H9 (cell line): Measurements from ENCODE around the gene SMPX. TPM values are rescaled to one million over a fixed set of nuclear protein-coding genes. Genes with fewer than 3 reads are reported as not detected.

ENCODE experiments used
- DNase-seq: peaks from one replicate; pipeline ENCODE4 v3.0.0-alpha.2; 2017
- H2AFZ ChIP-seq: one replicate; pipeline ENCODE4 v1.6.1; 2013; ENCODE audit warnings: mild to moderate bottlenecking, low read length, control low read depth, moderate library complexity
- H2AK5ac ChIP-seq: 2 replicates; pipeline ENCODE4 v1.6.1; 2013; ENCODE audit warnings: low read length, control low read depth, mixed read lengths; ENCODE audit not compliant: insufficient read length
- H2BK120ac ChIP-seq: one replicate; pipeline ENCODE4 v1.6.1; 2013; ENCODE audit warnings: low read depth, mild to moderate bottlenecking, low read length, control low read depth, inconsistent platforms; ENCODE audit not compliant: poor library complexity, severe bottlenecking
- H2BK12ac ChIP-seq: 2 replicates; pipeline ENCODE4 v1.6.1; 2013; ENCODE audit warnings: low read length, control low read depth, mixed read lengths, low read depth; ENCODE audit not compliant: insufficient read length
- H2BK15ac ChIP-seq: 2 replicates; pipeline ENCODE4 v1.6.1; 2013; ENCODE audit warnings: low read depth, low read length, control low read depth
- H2BK20ac ChIP-seq: one replicate; pipeline ENCODE4 v1.6.1; 2013; ENCODE audit warnings: low read depth, mild to moderate bottlenecking, low read length, control low read depth, inconsistent platforms; ENCODE audit not compliant: poor library complexity, severe bottlenecking
- H2BK5ac ChIP-seq: 2 replicates; pipeline ENCODE4 v1.6.1; 2013; ENCODE audit warnings: low read length, control low read depth, mixed read lengths; ENCODE audit not compliant: insufficient read length
- H3K14ac ChIP-seq: 2 replicates; pipeline ENCODE4 v1.6.1; 2013; ENCODE audit warnings: low read length, control low read depth; ENCODE audit not compliant: insufficient read depth
- H3K18ac ChIP-seq: 2 replicates; pipeline ENCODE4 v1.6.1; 2013; ENCODE audit warnings: low read depth, mild to moderate bottlenecking, mixed read lengths, low read length, control low read depth; ENCODE audit not compliant: insufficient read length
- H3K23ac ChIP-seq: 2 replicates; pipeline ENCODE4 v1.6.1; 2013; ENCODE audit warnings: low read length, control low read depth, mixed read lengths, low read depth; ENCODE audit not compliant: insufficient read length
- H3K23me2 ChIP-seq: 2 replicates; pipeline ENCODE4 v1.6.1; 2013; ENCODE audit warnings: low read depth, mild to moderate bottlenecking, mixed read lengths, low read length, control low read depth; ENCODE audit not compliant: insufficient read length, poor library complexity, severe bottlenecking
- H3K27ac ChIP-seq: 2 replicates; pipeline ENCODE4 v1.5.1; 2013; ENCODE audit warnings: low read length, control low read depth, mixed read lengths, low read depth; ENCODE audit not compliant: insufficient read length
- H3K27me3 ChIP-seq: 2 replicates; pipeline ENCODE4 v1.6.1; 2013; ENCODE audit warnings: low read length, control low read depth, inconsistent platforms; ENCODE audit not compliant: insufficient read depth
- H3K4ac ChIP-seq: 2 replicates; pipeline ENCODE4 v1.6.1; 2013; ENCODE audit warnings: low read depth, mild to moderate bottlenecking, control low read depth, inconsistent platforms, low read length, moderate library complexity
- H3K4me1 ChIP-seq: 2 replicates; pipeline ENCODE4 v1.6.1; 2013; ENCODE audit warnings: low read length, control low read depth, inconsistent platforms; ENCODE audit not compliant: insufficient read depth
- H3K4me2 ChIP-seq: 2 replicates; pipeline ENCODE4 v1.6.1; 2013; ENCODE audit warnings: low read length, control low read depth, mixed read lengths; ENCODE audit not compliant: insufficient read length, insufficient read depth
- H3K56ac ChIP-seq: 2 replicates; pipeline ENCODE4 v1.6.1; 2013; ENCODE audit warnings: low read depth, mild to moderate bottlenecking, mixed read lengths, low read length, control low read depth; ENCODE audit not compliant: insufficient read length
- H3K79me1 ChIP-seq: 2 replicates; pipeline ENCODE4 v1.6.1; 2013; ENCODE audit warnings: low read depth, mild to moderate bottlenecking, moderate library complexity, low read length, control low read depth, inconsistent platforms; ENCODE audit not compliant: insufficient read depth, poor library complexity, severe bottlenecking
- H3K79me2 ChIP-seq: 2 replicates; pipeline ENCODE4 v1.6.1; 2013; ENCODE audit warnings: low read length, control low read depth, inconsistent platforms; ENCODE audit not compliant: insufficient read depth
- H3K9ac ChIP-seq: 2 replicates; pipeline ENCODE4 v1.6.1; 2013; ENCODE audit warnings: low read length, control low read depth, mixed read lengths; ENCODE audit not compliant: insufficient read length; ENCODE audit errors: extremely low read depth
- H3K9me3 ChIP-seq: one replicate; pipeline ENCODE4 v1.6.1; 2013; ENCODE audit warnings: low read depth, low read length, inconsistent platforms; ENCODE audit not compliant: control insufficient read depth
- H3T11ph ChIP-seq: one replicate; pipeline ENCODE4 v1.6.1; 2013; ENCODE audit warnings: mild to moderate bottlenecking, low read length, control low read depth, inconsistent platforms
- H4K20me1 ChIP-seq: one replicate; pipeline ENCODE4 v1.6.1; 2013; ENCODE audit not compliant: control insufficient read depth, insufficient read length, insufficient read depth
- H4K5ac ChIP-seq: 2 replicates; pipeline ENCODE4 v1.6.1; 2013; ENCODE audit warnings: low read depth, mild to moderate bottlenecking, mixed read lengths, low read length, control low read depth; ENCODE audit not compliant: insufficient read length
- H4K8ac ChIP-seq: replicated peaks from 2 replicates; pipeline ENCODE4 v1.6.1; 2013; ENCODE audit warnings: low read length, control low read depth, mixed read lengths, low read depth; ENCODE audit not compliant: insufficient read length
- H4K91ac ChIP-seq: 2 replicates; pipeline ENCODE4 v1.6.1; 2013; ENCODE audit warnings: low read depth, mild to moderate bottlenecking, moderate library complexity, mixed read lengths, low read length, control low read depth; ENCODE audit not compliant: insufficient read length
- H3K27ac Mint-ChIP-seq, 3 experiments: 2 replicates in 2 of 3; 3 replicates in 1 of 3; pipeline ENCODE4 v1.8.0; 2020 to 2021; ENCODE audit warnings: mixed read lengths in 3 of 3, mild to moderate bottlenecking in 1 of 3, moderate library complexity in 1 of 3
- H3K27me3 Mint-ChIP-seq: 2 replicates; pipeline ENCODE4 v1.8.0; 2021; ENCODE audit warnings: low read depth, mild to moderate bottlenecking, moderate library complexity, mixed read lengths
- H3K36me3 Mint-ChIP-seq, 3 experiments: 2 replicates in 2 of 3; 3 replicates in 1 of 3; pipeline ENCODE4 v1.8.0; 2020 to 2021; ENCODE audit warnings: low read depth in 3 of 3, mixed read lengths in 3 of 3; ENCODE audit not compliant: insufficient read depth in 1 of 3
- H3K4me1 Mint-ChIP-seq, 2 experiments: 2 replicates each; pipeline ENCODE4 v1.8.0; 2020; ENCODE audit warnings: mixed read lengths in 2 of 2
- H3K4me3 Mint-ChIP-seq, 2 experiments: 2 replicates in 1 of 2; 3 replicates in 1 of 2; pipeline ENCODE4 v1.8.0; 2020 to 2021; ENCODE audit warnings: mild to moderate bottlenecking in 2 of 2, mixed read lengths in 2 of 2, moderate library complexity in 1 of 2
- H3K9me3 Mint-ChIP-seq, 2 experiments: 2 replicates in 1 of 2; 3 replicates in 1 of 2; pipeline ENCODE4 v1.8.0; 2020; ENCODE audit warnings: mild to moderate bottlenecking in 2 of 2, mixed read lengths in 2 of 2, moderate library complexity in 1 of 2
- WGBS: extraction: QIAGEN DNeasy Blood & Tissue Kit; methylation state at CpG from one replicate; pipeline ENCODE4 v1.1.7; 2013; ENCODE audit warnings: missing lambda C conversion rate, low lambda C conversion rate, mixed read lengths; ENCODE audit not compliant: insufficient read length; ENCODE audit errors: extremely low coverage; 5-methylcytosine and 5-hydroxymethylcytosine counted together
- total RNA-seq: library from RNA; stranded (reverse); gene quantifications from 2 replicates; pipeline ENCODE4 v1.2.1, GENCODE V29; 2021
- TF ChIP-seq, protein P1 (sequence below): fragments of 200-600 bp; sonication (generic); conservative IDR thresholded peaks from 3 replicates; pipeline ENCODE4 v1.8.0; 2021; ENCODE audit warnings: antibody characterized with exemption, mild to moderate bottlenecking

The SMPX gene
- total RNA-seq, 1 experiment from 2014 or later = not detected

DNA sequence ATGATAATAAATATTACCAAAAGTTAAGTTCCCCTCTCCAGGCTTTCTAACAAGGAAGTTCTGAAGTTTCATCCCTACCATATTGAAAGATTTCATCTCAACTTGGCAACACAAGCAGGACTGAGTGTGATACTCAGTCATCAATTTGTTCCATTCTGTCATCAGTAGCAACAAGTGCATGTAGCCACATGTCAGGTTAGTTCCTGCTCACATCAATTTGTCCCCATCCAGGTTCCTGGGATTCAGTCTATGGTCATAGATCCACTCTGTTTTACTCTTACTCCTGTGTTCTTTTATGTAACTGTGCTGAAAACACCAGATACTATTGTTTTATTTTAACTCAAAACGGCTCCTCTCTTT lies 22.2 kb downstream of the SMPX start:
- no peak overlapping the region for H4K91ac ChIP-seq
- no peak for DNase-seq
- H4K8ac ChIP-seq = no peak overlapping the region
- no peaks in the 10 kb centered on the region for H4K20me1 ChIP-seq
- H3K27ac Mint-ChIP-seq = no peak overlapping the region
- no peak overlapping the region for H2BK120ac ChIP-seq
- no peak overlapping the region for H2BK12ac ChIP-seq
- no peaks in the 10 kb centered on the region for H3K9me3 ChIP-seq
- H3K9me3 Mint-ChIP-seq = peaks cover 0 to 26% of the 10 kb centered on the region in 2 experiments; a peak in 3 of 5 replicates
- H4K5ac ChIP-seq = no peak overlapping the region
- H3K23me2 ChIP-seq = no peaks in the 10 kb centered on the region
- H3T11ph ChIP-seq = no peak overlapping the region
- H3K4ac ChIP-seq = no peak overlapping the region
- no CpG with 5 or more reads among the region's 1 CpG for WGBS
- no peak overlapping the region for H3K9ac ChIP-seq
- H3K18ac ChIP-seq = no peak overlapping the region
- H3K14ac ChIP-seq = no peak overlapping the region
- no peak overlapping the region for H2AK5ac ChIP-seq
- peaks cover 16 to 19% of the 10 kb centered on the region in 2 experiments for H3K4me1 Mint-ChIP-seq
- no peak overlapping the region for H3K4me2 ChIP-seq
- H3K4me3 Mint-ChIP-seq = no peak overlapping the region
- TF ChIP-seq, protein P1, sequence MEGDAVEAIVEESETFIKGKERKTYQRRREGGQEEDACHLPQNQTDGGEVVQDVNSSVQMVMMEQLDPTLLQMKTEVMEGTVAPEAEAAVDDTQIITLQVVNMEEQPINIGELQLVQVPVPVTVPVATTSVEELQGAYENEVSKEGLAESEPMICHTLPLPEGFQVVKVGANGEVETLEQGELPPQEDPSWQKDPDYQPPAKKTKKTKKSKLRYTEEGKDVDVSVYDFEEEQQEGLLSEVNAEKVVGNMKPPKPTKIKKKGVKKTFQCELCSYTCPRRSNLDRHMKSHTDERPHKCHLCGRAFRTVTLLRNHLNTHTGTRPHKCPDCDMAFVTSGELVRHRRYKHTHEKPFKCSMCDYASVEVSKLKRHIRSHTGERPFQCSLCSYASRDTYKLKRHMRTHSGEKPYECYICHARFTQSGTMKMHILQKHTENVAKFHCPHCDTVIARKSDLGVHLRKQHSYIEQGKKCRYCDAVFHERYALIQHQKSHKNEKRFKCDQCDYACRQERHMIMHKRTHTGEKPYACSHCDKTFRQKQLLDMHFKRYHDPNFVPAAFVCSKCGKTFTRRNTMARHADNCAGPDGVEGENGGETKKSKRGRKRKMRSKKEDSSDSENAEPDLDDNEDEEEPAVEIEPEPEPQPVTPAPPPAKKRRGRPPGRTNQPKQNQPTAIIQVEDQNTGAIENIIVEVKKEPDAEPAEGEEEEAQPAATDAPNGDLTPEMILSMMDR = no peak
- no peak overlapping the region for H3K27ac ChIP-seq
- H2BK20ac ChIP-seq = no peak overlapping the region
- H2AFZ ChIP-seq = no peak overlapping the region
- H3K36me3 Mint-ChIP-seq = no peaks in the 10 kb centered on the region
- H3K56ac ChIP-seq = no peak overlapping the region
- H2BK5ac ChIP-seq = no peak overlapping the region
- H2BK15ac ChIP-seq = no peak overlapping the region
- no peaks in the 10 kb centered on the region for H3K79me2 ChIP-seq
- no peaks in the 10 kb centered on the region for H3K79me1 ChIP-seq
- H3K27me3 ChIP-seq = no peaks in the 10 kb centered on the region
- H3K27me3 Mint-ChIP-seq = peaks cover 4% of the 10 kb centered on the region
- no peak overlapping the region for H3K23ac ChIP-seq
- no peaks in the 10 kb centered on the region; the same call in 1 of the 2 replicates for H3K4me1 ChIP-seq
